ENCODE measurements around the gene CARD14.
"Not testable (repeated sequence)": the region's sequence is repeated elsewhere in the genome, so short reads cannot be mapped to it uniquely, and the experiment has no call there.

Gene CARD14

GRCh38 chr17:80187090-80187489 is 17.3 kb downstream of the CARD14 start:
- FAIRE-seq, result no peak

DNA sequence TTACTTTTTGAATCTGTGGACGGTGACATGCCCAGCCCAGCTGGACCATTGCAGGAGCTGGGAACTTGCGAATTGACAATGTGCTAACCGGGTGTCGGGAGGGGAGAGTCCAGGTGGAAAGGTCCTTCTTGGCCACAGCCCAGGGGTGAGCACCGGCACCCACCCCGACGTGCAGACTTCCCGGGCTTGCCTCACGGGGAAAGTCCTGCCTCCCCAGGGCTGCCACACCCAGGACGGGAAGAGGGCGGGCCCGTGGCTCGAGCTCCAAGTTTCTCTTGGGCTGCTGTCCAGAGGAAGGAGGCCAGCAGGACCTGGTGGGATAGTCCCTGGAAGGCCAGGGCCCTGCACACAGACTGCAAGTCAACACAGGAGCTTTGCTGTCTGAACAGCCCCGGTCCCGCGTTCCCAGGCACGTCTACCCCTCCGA is 17.7 kb downstream of the CARD14 start:
- no peak for FAIRE-seq

DNA sequence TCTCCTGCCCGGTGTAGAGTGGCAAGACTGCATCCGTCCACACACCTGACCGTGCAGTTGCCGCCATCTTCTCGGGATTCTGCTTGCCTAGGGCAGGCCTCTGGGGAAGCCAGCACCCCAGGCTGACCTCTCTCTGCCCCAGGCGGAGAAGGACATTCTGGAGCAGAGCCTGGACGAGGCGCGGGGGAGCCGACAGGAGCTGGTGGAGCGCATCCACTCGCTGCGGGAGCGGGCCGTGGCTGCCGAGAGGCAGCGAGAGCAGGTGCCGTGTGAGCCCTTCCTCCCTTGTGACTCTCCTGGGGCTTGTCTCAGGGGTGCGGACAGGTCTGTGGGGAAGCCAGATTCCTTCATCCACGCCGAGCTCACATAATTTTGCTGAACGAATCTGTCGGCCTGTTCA is 19.8 kb downstream of the CARD14 start:
- no peak for FAIRE-seq

DNA sequence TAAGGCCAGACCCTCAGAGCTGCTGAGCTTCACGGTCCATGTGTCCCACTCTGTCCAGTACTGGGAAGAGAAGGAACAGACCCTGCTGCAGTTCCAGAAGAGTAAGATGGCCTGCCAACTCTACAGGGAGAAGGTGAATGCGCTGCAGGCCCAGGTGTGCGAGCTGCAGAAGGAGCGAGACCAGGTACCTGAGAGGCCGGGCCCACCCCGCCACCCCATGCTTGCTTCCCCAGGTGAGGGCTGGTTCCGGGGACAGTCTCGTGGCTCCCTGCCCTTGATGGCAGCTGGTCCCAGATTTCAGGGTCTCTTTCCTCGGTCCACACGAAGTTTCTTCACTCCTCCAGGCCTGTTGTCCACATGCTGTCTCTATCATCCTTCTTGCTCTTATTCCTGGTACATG is 20.9 kb downstream of the CARD14 start:
- FAIRE-seq, result no peak

DNA sequence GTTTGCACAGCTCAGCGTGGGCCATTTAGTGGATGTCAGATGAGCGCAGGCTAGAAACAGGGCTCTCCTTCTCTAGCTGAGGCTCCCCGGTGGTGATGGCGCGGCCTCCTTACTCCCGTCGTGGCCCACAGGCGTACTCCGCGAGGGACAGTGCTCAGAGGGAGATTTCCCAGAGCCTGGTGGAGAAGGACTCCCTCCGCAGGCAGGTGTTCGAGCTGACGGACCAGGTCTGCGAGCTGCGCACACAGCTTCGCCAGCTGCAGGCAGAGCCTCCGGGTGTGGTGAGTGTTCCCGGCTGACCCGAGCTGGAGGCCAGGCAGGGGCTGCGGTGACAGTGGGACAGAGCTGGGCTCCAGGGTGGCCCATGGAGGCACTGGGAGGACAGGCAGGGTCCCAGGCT is 21.4 kb downstream of the CARD14 start:
- FAIRE-seq, result no peak

GRCh38 chr17:80191865-80192661 is 22.2 kb downstream of the CARD14 start:
- no peak for FAIRE-seq

- no peak for FAIRE-seq
Observed at GRCh38 chr17:80195141-80195540, 25.3 kb downstream of the CARD14 start.

DNA sequence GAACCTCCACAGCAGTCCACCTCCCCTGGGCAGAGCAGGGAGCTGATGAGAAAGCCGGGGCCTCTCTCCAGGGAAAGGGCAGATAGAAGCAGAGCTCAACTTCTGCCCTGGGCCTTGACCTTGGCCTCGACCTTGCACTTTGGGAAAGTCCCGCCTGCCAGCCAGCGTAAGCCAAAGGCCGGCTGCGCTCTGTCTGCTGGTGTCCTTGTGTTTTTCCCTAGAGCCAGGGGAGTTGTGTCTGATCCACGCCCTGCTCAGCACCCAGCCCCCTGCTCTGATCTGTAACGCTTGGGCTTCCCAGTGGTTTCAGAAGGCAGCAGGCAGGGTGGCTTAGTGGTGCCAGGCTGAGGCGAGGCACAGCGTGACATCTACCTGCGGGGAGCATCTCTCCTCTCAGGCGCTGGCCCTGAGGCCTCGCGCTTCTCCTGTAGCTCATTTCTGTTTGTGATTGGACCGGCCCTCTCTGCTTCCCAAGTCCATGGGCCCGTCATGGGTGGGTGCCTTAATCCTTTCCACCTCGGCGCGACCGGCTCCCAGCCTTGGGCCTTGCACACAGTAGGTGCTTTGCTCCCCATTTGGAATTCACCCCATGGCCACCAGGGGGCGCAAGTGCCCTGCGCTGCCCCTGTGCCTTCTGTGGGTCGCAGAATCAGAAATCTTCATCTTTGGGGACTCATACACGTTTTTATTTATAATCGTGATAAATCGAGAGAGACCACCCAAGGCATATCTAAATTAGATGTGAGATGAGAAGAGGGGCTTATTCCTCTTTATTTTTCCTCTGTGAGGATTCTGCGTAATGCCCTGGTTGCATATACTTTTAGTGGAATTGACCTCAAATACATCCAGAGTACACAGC is 26.1 kb downstream of the CARD14 start:
- FAIRE-seq, result no peak

GRCh38 chr17:80196652-80197051 is 26.8 kb downstream of the CARD14 start:
- FAIRE-seq, result no peak

GRCh38 chr17:80198144-80198661 is 28.4 kb downstream of the CARD14 start:
- no peak for FAIRE-seq

DNA sequence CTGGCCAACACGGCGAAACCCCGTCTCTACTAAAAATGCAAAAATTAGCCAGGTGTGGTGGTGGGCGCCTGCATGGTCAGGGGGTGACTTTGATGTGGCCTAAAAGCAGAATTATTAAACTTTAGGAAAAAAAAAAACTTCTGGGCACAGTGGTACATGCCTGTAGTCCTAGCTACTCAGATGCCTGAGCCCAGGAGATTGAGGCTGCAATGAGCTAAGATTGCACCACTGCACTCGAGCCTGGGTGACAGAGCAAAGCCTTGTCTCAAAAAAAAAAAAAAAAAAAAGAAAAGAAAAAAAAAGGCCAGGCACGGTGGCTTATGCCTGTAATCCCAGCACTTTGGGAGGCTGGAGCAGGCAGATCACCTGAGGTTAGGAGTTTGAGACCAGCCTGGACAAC is 29.5 kb downstream of the CARD14 start:
- FAIRE-seq, result not testable (repeated sequence)

DNA sequence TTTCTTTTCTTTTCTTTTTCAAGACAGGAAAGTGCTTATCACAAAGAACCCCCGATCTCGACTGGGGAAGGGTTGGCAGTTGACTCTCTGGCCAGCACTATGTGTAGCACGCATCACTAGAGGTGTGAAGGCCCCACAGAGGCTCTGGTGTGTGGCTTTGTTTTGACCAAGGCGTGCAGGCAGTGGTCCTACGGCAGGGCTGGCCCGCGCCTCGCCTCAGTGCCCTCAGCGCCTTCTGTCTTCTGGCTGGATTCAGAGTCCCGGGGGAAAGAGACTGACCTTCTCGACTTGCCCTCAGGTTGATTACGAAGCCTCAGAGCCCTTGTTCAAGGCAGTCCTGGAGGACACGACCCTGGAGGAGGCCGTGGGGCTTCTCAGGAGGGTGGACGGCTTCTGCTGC is 31.6 kb downstream of the CARD14 start:
- no peak for FAIRE-seq

DNA sequence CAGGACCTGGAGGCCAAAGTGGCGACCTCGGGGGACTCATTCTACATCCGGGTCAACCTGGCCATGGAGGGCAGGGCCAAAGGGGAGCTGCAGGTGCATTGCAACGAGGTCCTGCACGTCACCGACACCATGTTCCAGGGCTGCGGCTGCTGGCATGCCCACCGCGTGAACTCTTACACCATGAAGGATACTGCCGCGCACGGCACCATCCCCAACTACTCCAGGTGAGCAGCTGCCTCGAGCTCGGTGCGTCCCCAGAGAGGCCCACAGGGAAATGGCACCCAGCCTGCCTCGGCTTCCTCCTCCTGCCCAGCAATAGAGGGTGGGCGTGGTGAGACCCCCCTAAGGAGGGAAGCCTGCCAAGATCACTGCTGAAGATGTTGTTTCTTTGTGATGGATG is 32.4 kb downstream of the CARD14 start:
- FAIRE-seq, result no peak

- no peak for FAIRE-seq
Observed at GRCh38 chr17:80203471-80203963, 33.7 kb downstream of the CARD14 start.

- no peak for FAIRE-seq
Observed at GRCh38 chr17:80204626-80205468, 35.0 kb downstream of the CARD14 start.

DNA sequence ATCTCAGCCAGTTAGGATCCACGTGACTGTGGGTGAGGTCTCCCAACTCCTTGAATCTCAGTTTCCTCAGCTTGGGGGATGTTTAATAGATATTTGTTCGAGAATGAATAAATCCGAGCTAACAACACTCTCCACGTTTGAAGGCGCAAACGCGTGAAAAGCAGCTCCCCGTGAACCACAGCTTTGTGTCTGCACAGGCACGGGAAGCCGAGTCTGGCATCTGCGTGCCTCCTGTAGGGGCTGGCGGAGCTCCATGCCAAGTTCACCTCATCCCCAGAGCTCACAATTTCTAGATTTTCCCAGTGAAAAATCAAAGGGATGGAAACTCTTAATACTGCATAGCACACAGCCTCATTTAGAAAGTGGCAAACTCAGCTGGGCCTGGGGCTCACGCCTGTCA is 36.0 kb downstream of the CARD14 start:
- no peak for FAIRE-seq

- FAIRE-seq, result no peak
Observed at GRCh38 chr17:80208050-80208449, 38.2 kb downstream of the CARD14 start.

- no peak for FAIRE-seq
Observed at GRCh38 chr17:80209765-80210164, 39.9 kb downstream of the CARD14 start.

DNA sequence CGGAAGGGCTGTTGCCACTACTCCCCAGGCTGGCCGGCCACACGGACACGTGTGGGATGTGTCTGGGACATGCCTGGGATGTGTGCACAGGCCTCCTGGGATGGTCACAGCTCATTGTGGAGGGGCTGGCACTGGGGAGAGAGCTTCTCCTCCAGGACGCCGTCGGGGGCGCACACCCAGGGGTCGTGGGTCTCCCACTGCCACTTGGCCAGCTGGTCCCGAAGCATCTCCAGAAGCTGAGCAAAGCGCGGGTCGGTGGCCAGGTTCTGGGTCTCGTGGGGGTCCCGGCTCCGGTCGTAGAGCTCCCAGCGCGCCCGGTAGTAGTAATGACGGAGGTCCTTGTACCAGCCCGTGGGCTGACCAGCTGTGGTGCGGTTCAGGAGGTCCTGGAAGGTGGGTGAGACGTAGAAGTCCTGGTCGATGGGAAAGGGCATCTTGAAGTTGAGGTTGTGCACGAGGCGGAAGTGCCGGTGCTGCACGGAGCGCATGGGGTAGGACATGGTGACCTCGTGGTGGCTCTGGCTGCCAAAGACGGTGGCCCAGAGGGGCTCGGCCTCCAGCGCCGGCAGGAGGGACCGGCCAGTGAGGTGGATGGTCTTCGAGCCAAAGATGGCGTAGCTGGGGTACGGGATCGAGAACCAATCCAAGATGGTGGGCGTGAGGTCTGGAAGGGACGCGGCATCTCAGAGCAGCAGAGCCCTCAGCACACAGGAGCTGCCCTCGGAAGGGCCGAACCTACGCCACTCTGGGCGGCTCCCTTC is 40.7 kb downstream of the CARD14 start:
- FAIRE-seq, result no peak

DNA sequence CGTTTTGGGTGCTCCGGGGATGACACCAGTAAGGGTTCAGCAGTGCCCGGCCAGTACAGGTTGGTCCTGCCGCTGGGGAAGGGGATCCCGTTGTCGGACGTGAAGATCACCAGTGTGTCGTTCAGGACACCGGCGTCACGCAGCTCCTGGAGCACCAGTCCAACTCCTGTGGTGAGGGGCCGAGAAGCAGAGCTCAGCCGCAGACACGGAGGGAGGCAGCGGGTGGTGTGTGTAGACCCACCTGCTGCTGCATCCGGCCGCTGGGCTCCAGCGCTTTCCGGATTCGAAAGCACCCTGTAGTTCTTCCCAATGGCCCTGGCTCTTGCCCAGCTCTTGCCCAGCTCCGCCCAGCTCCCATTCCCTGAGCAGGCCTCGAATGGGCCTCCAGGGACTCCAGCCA is 42.3 kb downstream of the CARD14 start:
- no peak for FAIRE-seq

- FAIRE-seq, result no peak
Observed at GRCh38 chr17:80212511-80212910, 42.7 kb downstream of the CARD14 start.
